Mesenchymal stem cell (in vitro differentiated cells and primary cell): ENCODE results near the gene TSPAN15.

Source experiments
- DNase-seq: peaks from one replicate; pipeline ENCODE4 v3.0.0-alpha.2; 2013
- H2AFZ ChIP-seq: one replicate; pipeline ENCODE4 v1.6.1; 2013; ENCODE audit warnings: low read depth, mild to moderate bottlenecking, control low read depth, inconsistent platforms, low read length, moderate library complexity
- H2AK5ac ChIP-seq: 2 replicates; pipeline ENCODE4 v1.6.1; 2013; ENCODE audit warnings: low read length, moderate library complexity, mild to moderate bottlenecking, inconsistent platforms; ENCODE audit not compliant: severe bottlenecking
- H2BK120ac ChIP-seq: one replicate; pipeline ENCODE4 v1.6.1; 2013; ENCODE audit warnings: low read depth, mild to moderate bottlenecking, inconsistent platforms, low read length, moderate library complexity
- H2BK12ac ChIP-seq, 2 experiments: one replicate each; pipeline ENCODE4 v1.6.1; 2013; ENCODE audit warnings: inconsistent platforms in 2 of 2, low read length in 2 of 2, mild to moderate bottlenecking in 2 of 2, moderate library complexity in 2 of 2, control low read depth in 1 of 2
- H2BK15ac ChIP-seq: one replicate; pipeline ENCODE4 v1.6.1; 2013; ENCODE audit warnings: mild to moderate bottlenecking, low read depth, inconsistent platforms; ENCODE audit not compliant: poor library complexity, severe bottlenecking
- H2BK5ac ChIP-seq: 2 replicates; pipeline ENCODE4 v1.6.1; 2013; ENCODE audit warnings: low read depth, mild to moderate bottlenecking, low read length, control low read depth, inconsistent platforms; ENCODE audit not compliant: poor library complexity, severe bottlenecking
- H3K14ac ChIP-seq, 2 experiments: one replicate each; pipeline ENCODE4 v1.6.1; 2013; ENCODE audit warnings: inconsistent platforms in 2 of 2, low read length in 2 of 2, control low read depth in 1 of 2, mild to moderate bottlenecking in 1 of 2, moderate library complexity in 1 of 2
- H3K18ac ChIP-seq, 2 experiments: one replicate each; pipeline ENCODE4 v1.6.1; 2013; ENCODE audit warnings: inconsistent platforms in 2 of 2, low read length in 2 of 2, control low read depth in 1 of 2, low read depth in 1 of 2, mild to moderate bottlenecking in 1 of 2
- H3K23ac ChIP-seq, 2 experiments: one replicate each; pipeline ENCODE4 v1.6.1; 2013; ENCODE audit warnings: inconsistent platforms in 2 of 2, low read length in 2 of 2, mild to moderate bottlenecking in 2 of 2, moderate library complexity in 2 of 2, control low read depth in 1 of 2
- H3K27ac ChIP-seq: 2 replicates; pipeline ENCODE4 v1.5.1; 2013; ENCODE audit warnings: mild to moderate bottlenecking, moderate library complexity, low read length, control low read depth, inconsistent platforms; ENCODE audit not compliant: poor library complexity, severe bottlenecking
- H3K27me3 ChIP-seq, 2 experiments: 2 replicates each; pipeline versions ENCODE4 v1.6.1 to v1.7.0; 2013; ENCODE audit warnings: low read length in 2 of 2, mild to moderate bottlenecking in 2 of 2, moderate library complexity in 2 of 2, control low read depth in 1 of 2, inconsistent platforms in 1 of 2; ENCODE audit not compliant: control insufficient read depth in 1 of 2, insufficient read depth in 1 of 2
- H3K36me3 ChIP-seq, 2 experiments: 2 replicates each; pipeline versions ENCODE4 v1.6.1 to v1.7.0; 2013; ENCODE audit warnings: low read length in 2 of 2, control low read depth in 1 of 2, inconsistent platforms in 1 of 2, low read depth in 1 of 2, mild to moderate bottlenecking in 1 of 2; ENCODE audit not compliant: insufficient read depth in 2 of 2, control insufficient read depth in 1 of 2
- H3K4ac ChIP-seq, 2 experiments: one replicate each; pipeline ENCODE4 v1.6.1; 2013; ENCODE audit warnings: inconsistent platforms in 2 of 2, low read length in 2 of 2, mild to moderate bottlenecking in 2 of 2, moderate library complexity in 2 of 2, control low read depth in 1 of 2, low read depth in 1 of 2
- H3K4me1 ChIP-seq: 2 replicates; pipeline ENCODE4 v1.6.1; 2013; ENCODE audit warnings: low read depth, low read length, control low read depth; ENCODE audit not compliant: control insufficient read depth, insufficient read depth
- H3K4me2 ChIP-seq: 2 replicates; pipeline ENCODE4 v1.6.1; 2013; ENCODE audit warnings: low read length, mild to moderate bottlenecking, inconsistent platforms; ENCODE audit not compliant: poor library complexity, severe bottlenecking
- H3K4me3 ChIP-seq, 2 experiments: 2 replicates each; pipeline versions ENCODE4 v1.5.1 to v1.7.0; 2013; ENCODE audit warnings: low read length in 2 of 2, mild to moderate bottlenecking in 2 of 2, control low read depth in 1 of 2, low read depth in 1 of 2; ENCODE audit not compliant: insufficient read depth in 1 of 2
- H3K79me1 ChIP-seq: replicated peaks from 2 replicates; pipeline ENCODE4 v1.6.1; 2013; ENCODE audit warnings: mild to moderate bottlenecking, control low read depth, low read length, inconsistent platforms; ENCODE audit not compliant: poor library complexity, severe bottlenecking
- H3K9ac ChIP-seq: 2 replicates; pipeline ENCODE4 v1.7.0; 2013; ENCODE audit warnings: mild to moderate bottlenecking, low read length, moderate library complexity
- H3K9me3 ChIP-seq: 2 replicates; pipeline ENCODE4 v1.7.0; 2013; ENCODE audit warnings: mild to moderate bottlenecking, low read length; ENCODE audit not compliant: control insufficient read depth
- H4K8ac ChIP-seq: one replicate; pipeline ENCODE4 v1.6.1; 2013; ENCODE audit warnings: inconsistent platforms, mild to moderate bottlenecking, low read length, moderate library complexity
- H4K91ac ChIP-seq: one replicate; pipeline ENCODE4 v1.6.1; 2013; ENCODE audit warnings: mild to moderate bottlenecking, low read length, inconsistent platforms
- WGBS: methylation state at CpG from one replicate; pipeline ENCODE4 v1.1.7; 2013; ENCODE audit warnings: mixed read lengths; 5-methylcytosine and 5-hydroxymethylcytosine counted together

Gene TSPAN15

DNA sequence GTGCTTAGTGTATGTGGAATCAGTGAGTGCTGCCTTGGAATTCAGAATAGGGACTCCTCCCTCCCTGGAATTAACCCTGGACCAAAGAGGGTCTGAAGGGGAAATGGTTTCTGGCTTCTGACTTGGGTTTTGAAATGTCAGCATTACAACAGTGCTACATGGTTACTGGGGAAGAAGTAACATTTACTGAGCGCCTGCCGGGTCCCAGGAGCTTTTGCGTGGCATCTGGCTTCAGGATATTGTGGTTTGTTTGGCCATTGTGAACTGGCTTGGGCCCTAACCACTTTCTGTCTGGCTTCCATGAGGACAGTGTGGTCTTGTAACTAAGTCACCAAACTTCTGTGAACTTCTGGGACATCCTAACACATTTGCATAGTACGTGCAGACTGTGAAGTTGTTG, 21.3 kb downstream of the TSPAN15 start:
- Histone ChIP-seq H2BK5ac (no peak overlapping the region), H3K23ac (no peak overlapping the region), H3K4me2 (no peak overlapping the region), H3K27ac (no peak overlapping the region), H3K79me1 (peaks cover 4% of the 10 kb centered on the region), H3K36me3 (no peaks in the 10 kb centered on the region), H2BK15ac (no peak overlapping the region), H4K8ac (no peak overlapping the region), H3K4me1 (peaks cover 7% of the 10 kb centered on the region), H2BK120ac (no peak overlapping the region), H3K4me3 (no peak overlapping the region), H3K9ac (no peak overlapping the region), H2AFZ (no peak overlapping the region), H4K91ac (no peak overlapping the region), H3K9me3 (no peaks in the 10 kb centered on the region), H3K14ac (no peak overlapping the region), H3K18ac (peak overlapping the region in 1 of 2 experiments; percentile 64), H2BK12ac (peak overlapping the region in 1 of 2 experiments; percentile 6), H2AK5ac (no peak overlapping the region), H3K27me3 (peaks cover 0 to 17% of the 10 kb centered on the region in 2 experiments), H3K4ac (peak overlapping the region in 1 of 2 experiments; percentile 19)
- WGBS: 81% methylated on average over 4 of the region's 4 CpGs
- peak; percentile 46 for DNase-seq

DNA sequence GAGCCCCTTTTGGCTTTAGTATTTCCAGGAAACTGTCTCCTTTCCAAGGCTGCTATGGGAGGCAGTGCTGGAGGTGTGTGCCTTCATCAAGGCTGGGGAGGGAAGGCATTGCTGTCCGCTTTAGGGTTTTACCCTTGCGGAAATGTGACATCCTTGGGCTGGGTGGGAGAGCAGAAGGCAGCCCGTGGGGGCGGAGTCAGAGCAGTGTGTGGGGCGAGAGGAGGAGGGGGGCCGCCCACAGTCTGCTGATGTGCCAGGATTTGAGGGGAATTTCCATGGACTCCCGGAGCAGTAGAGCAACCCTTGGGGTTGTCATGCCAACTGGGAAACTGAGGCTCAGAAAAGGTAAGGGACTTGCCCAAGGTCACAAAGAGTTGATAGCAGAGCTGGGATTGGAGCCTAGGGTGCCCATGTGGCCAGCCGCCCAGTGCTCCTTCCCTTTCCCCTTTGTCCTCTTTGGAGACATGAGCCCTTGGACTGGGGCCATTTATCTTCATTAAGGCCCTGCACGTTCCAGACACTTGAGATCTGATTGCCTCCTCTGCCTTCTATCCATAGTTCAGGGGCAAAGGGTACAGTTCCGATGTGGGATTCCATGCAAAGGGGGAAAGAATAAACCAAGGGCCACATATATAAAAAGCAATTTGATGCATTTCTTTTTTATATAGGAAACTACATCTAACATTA, 22.2 kb downstream of the TSPAN15 start:
- H3K14ac ChIP-seq: peak overlapping the region in 1 of 2 experiments; percentile 87
- H3K4me2 ChIP-seq: no peak overlapping the region
- H2BK5ac ChIP-seq: no peak overlapping the region
- H2AK5ac ChIP-seq: no peak overlapping the region
- 96% methylated on average over 8 of the region's 10 CpGs for WGBS
- H3K79me1 ChIP-seq: peaks cover 2% of the 10 kb centered on the region
- H3K4me3 ChIP-seq: no peak overlapping the region
- peak overlapping the region; percentile 75 to 81 for H2BK12ac ChIP-seq
- peak overlapping the region; percentile 8 for H4K8ac ChIP-seq
- H2BK15ac ChIP-seq: peak overlapping the region; percentile 85
- no peaks in the 10 kb centered on the region for H3K9me3 ChIP-seq
- no peak for DNase-seq
- H3K23ac ChIP-seq: no peak overlapping the region
- H2BK120ac ChIP-seq: no peak overlapping the region
- H3K4me1 ChIP-seq: peaks cover 7% of the 10 kb centered on the region
- peak overlapping the region; percentile 93 for H4K91ac ChIP-seq
- no peak overlapping the region for H3K27ac ChIP-seq
- peak overlapping the region; percentile 76 to 79 for H3K18ac ChIP-seq
- no peaks in the 10 kb centered on the region for H3K36me3 ChIP-seq
- H2AFZ ChIP-seq: no peak overlapping the region
- H3K9ac ChIP-seq: no peak overlapping the region
- peaks cover 0 to 19% of the 10 kb centered on the region in 2 experiments for H3K27me3 ChIP-seq
- peak overlapping the region; percentile 9 to 82 for H3K4ac ChIP-seq

DNA sequence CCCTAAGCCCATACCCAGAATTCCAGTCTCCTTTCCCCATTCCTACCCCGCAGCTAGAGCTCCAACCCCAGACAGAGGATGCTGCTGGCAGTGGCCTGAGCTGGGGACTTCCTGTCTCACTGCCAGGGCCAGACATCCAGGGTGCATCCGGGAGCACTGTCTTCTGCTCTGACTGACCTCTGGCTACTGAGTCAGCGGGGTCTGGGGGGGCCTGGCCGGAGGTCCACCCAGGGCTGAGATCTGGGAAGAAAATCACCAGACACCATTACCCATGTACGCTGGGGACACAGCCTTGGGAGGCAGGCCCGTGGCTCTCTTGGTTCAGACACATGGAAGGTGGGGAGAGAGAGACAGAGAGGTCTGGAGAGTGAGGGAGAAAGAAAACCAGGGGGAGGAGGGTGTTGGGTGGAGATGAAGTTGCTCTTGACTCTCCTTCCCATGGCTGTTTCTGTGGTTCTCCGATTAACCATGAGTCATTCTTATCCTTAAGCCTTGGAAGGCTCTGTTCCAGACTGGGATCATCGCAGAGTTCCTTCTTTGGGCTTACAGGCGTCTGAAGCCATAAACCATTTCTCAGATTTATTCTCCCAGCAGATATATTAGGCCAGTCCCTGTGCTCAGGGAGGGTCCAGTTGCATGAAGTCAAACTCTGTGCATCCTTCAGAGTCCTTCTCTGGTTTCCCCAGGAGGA, 23.6 kb downstream of the TSPAN15 start:
- no peaks in the 10 kb centered on the region for H3K9me3 ChIP-seq
- H3K27me3 ChIP-seq: peaks cover 0 to 25% of the 10 kb centered on the region in 2 experiments
- peak overlapping the region; percentile 79 to 88 for H3K18ac ChIP-seq
- 16% methylated on average over 9 of the region's 9 CpGs for WGBS
- H3K4me3 ChIP-seq: peak overlapping the region in 1 of 2 experiments; percentile 52
- peak overlapping the region; percentile 67 to 88 for H2BK12ac ChIP-seq
- peak overlapping the region; percentile 30 for H2AK5ac ChIP-seq
- H3K9ac ChIP-seq: peak overlapping the region; percentile 43
- no peak overlapping the region for H2BK5ac ChIP-seq
- no peak overlapping the region for H3K27ac ChIP-seq
- peak overlapping the region; percentile 41 for H2BK15ac ChIP-seq
- H3K23ac ChIP-seq: no peak overlapping the region
- H4K8ac ChIP-seq: peak overlapping the region; percentile 74
- H4K91ac ChIP-seq: peak overlapping the region; percentile 81
- peak overlapping the region; percentile 36 for H2AFZ ChIP-seq
- H3K4ac ChIP-seq: peak overlapping the region; percentile 55 to 67
- H2BK120ac ChIP-seq: peak overlapping the region; percentile 75
- DNase-seq: peak; percentile 97
- H3K14ac ChIP-seq: peak overlapping the region in 1 of 2 experiments; percentile 31
- H3K4me1 ChIP-seq: peaks cover 11% of the 10 kb centered on the region
- peaks cover 3% of the 10 kb centered on the region for H3K79me1 ChIP-seq
- no peaks in the 10 kb centered on the region for H3K36me3 ChIP-seq
- no peak overlapping the region for H3K4me2 ChIP-seq

DNA sequence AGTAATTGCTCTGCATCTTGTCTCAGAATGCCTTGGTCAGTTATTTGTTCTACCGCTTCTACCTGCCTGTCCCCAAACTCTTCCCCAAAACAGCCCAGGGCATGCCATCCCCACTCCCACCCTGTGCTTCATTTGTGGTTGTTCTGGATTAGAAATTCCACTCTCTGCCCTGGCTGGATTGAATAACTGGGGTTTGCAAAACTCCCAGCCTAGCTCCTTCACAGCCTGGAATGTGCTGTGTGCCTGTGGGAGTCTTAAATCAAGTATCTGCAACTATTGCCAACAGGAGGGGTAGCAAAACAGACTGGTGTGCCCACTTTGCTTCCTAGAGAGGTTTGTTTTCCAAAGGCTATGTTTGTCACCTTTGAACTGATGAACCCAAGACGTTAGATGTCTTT, 24.2 kb downstream of the TSPAN15 start:
- Histone ChIP-seq H3K4me1 (peaks cover 13% of the 10 kb centered on the region), H3K4me2 (no peak overlapping the region), H3K79me1 (peaks cover 3% of the 10 kb centered on the region), H3K18ac (peak overlapping the region; percentile 54 to 64), H3K9me3 (no peaks in the 10 kb centered on the region), H2BK120ac (no peak overlapping the region), H3K14ac (no peak overlapping the region), H3K4me3 (peak overlapping the region in 1 of 2 experiments; percentile 52), H2AK5ac (no peak overlapping the region), H3K27me3 (peaks cover 0 to 22% of the 10 kb centered on the region in 2 experiments), H3K36me3 (no peaks in the 10 kb centered on the region), H2AFZ (no peak overlapping the region), H3K23ac (no peak overlapping the region), H2BK15ac (peak overlapping the region; percentile 77), H3K4ac (peak overlapping the region in 1 of 2 experiments; percentile 67), H2BK5ac (no peak overlapping the region), H2BK12ac (peak overlapping the region; percentile 7 to 67), H4K91ac (no peak overlapping the region), H3K27ac (no peak overlapping the region), H4K8ac (peak overlapping the region; percentile 57), H3K9ac (peak overlapping the region; percentile 43)
- WGBS: 71% methylated on average over 2 of the region's 2 CpGs
- DNase-seq: peak; percentile 61
